Tibial nerve (tissue), 3 donors: Measurements from ENCODE around the gene GOSR1.

Source experiments
- CTCF ChIP-seq, 5 experiments: fragments of 200-600 bp in 3 of 5; fragments of 450-650 bp in 2 of 5; sonication (generic) in 3 of 5; IDR thresholded peaks; one replicate each; pipeline ENCODE4 v1.5.1; 2016 to 2019; ENCODE audit warnings: antibody characterized with exemption in 5 of 5, mild to moderate bottlenecking in 3 of 5, moderate library complexity in 2 of 5
- POLR2A ChIP-seq, 2 donors: fragments of 450-650 bp; IDR thresholded peaks; one replicate each; pipeline ENCODE4 v1.6.1; 2017; ENCODE audit warnings: antibody characterized with exemption in 2 of 2, mild to moderate bottlenecking in 2 of 2, moderate library complexity in 2 of 2

GRCh38 chr17:30468465-30468864, 8.7 kb upstream of the GOSR1 start:
- TF ChIP-seq CTCF (IDR thresholded peaks at IDR 0.05), result no peak
- TF ChIP-seq POLR2A (IDR thresholded peaks at IDR 0.05), result no peak
